GM12891 (cell line): ENCODE results near the gene LNX1.

Experiments
- PAX5 ChIP-seq: IDR thresholded peaks from 2 replicates; pipeline ENCODE4 v1.6.1; 2011; ENCODE audit warnings: low read length, moderate library complexity, mild to moderate bottlenecking; ENCODE audit not compliant: insufficient read depth, severe bottlenecking
- POLR2A ChIP-seq: IDR thresholded peaks from 2 replicates; pipeline ENCODE4 v1.6.1; 2011; ENCODE audit warnings: low read depth, low read length, control low read depth
- POLR2AphosphoS5 ChIP-seq: IDR thresholded peaks from 2 replicates; pipeline ENCODE4 v1.6.1; 2011; ENCODE audit warnings: low read depth, low read length, control low read depth
- POU2F2 ChIP-seq: IDR thresholded peaks from 2 replicates; pipeline ENCODE4 v1.6.1; 2011; ENCODE audit warnings: low read depth, mild to moderate bottlenecking, control low read depth, low read length, moderate library complexity
- TAF1 ChIP-seq: IDR thresholded peaks from 2 replicates; pipeline ENCODE4 v1.6.1; 2011; ENCODE audit warnings: low read depth, low read length, control low read depth

DNA sequence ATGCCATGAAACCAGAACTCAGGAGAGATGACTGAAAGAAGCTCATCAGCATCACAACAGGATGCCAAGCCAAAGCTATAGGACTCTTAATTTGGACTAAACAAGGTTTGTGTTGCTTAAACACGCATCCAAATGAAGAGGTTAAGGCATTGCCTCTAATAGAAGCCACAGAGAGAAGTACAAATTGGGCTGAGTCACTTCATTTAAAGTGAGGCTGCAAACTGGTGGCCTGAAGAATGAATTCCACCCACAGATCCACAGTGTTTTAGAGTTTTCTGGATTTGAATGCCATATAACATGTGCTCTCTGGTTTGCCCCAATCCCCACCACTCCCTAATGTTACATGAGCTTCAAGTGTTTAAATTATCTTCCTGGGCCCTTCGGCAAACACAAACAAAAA, 110.4 kb downstream of the LNX1 start:
- TF ChIP-seq POLR2A (no peak), POU2F2 (no peak), TAF1 (no peak), POLR2AphosphoS5 (no peak), PAX5 (no peak)
